Activated CD8-positive, alpha-beta memory T cell treated with anti-CD3 and anti-CD28 coated beads, Interleukin-2, amount 10 ng/mL, durations not matched to agents 7 days and 5 days (primary cell): ENCODE measurements around the gene RBMS2. TPM values are rescaled to one million over a fixed set of nuclear protein-coding genes. Genes with fewer than 3 reads are reported as not detected.

ENCODE experiments used
- ATAC-seq: fragments of 150-1000 bp; cut with Tn5 transposase; one replicate; pipeline ENCODE4 v1.10.0; 2021; ENCODE audit warnings: moderate library complexity
- CTCF ChIA-PET: fragments of 350-600 bp; sonication (Branson Sonifier 250); formaldehyde crosslinking; loops from one replicate; lab custom pipeline; 2021; ENCODE audit warnings: antibody characterized with exemption; lab: Charles Lee
- DNase-seq: peaks from one replicate; pipeline ENCODE4 v3.0.0-alpha.2; 2020
- H3K27ac Mint-ChIP-seq: one replicate; pipeline ENCODE4 v1.8.0; 2021; ENCODE audit warnings: mild to moderate bottlenecking, mixed read lengths
- H3K27me3 Mint-ChIP-seq: one replicate; pipeline ENCODE4 v1.8.0; 2021; ENCODE audit warnings: mixed read lengths
- H3K36me3 Mint-ChIP-seq: one replicate; pipeline ENCODE4 v1.8.0; 2021; ENCODE audit warnings: mild to moderate bottlenecking, mixed read lengths
- H3K4me1 Mint-ChIP-seq: one replicate; pipeline ENCODE4 v1.8.0; 2021; ENCODE audit warnings: mixed read lengths
- H3K4me3 Mint-ChIP-seq: one replicate; pipeline ENCODE4 v1.8.0; 2021; ENCODE audit warnings: mild to moderate bottlenecking, moderate library complexity, mixed read lengths
- H3K9me3 Mint-ChIP-seq: one replicate; pipeline ENCODE4 v1.8.0; 2022; ENCODE audit warnings: low read depth, mixed read lengths
- total RNA-seq, 2 experiments: library from RNA; stranded (reverse); gene quantifications; one replicate each; pipeline ENCODE4 v1.2.3, GENCODE V29; 2021

Gene RBMS2
- total RNA-seq, 2 experiments from 2014 or later = 9.3 to 10.0 TPM

DNA sequence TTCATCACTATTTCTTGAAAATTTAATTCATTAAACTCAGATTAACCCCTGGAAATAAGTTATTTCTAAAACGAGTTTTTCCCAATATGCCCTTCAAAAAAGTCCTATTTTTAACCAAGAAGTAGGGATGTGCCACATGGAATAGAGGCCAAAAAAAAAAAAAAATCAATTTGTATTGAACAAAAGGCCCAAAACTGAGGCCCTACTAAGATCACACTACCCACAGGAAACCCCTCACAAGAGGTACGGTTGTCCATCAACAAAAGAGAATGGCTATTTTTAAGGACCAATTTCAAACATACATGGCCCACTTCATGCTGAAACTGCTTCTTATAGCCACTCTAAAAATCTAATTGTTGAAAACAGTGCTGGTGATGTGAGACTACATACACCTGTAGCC lies 116.0 kb downstream of the RBMS2 start:
- H3K27me3 Mint-ChIP-seq = no peaks in the 10 kb centered on the region
- H3K27ac Mint-ChIP-seq = peak overlapping the region; percentile 87
- CTCF ChIA-PET = interaction anchor here (2.1 to 4.4 kb wide), 2 partner anchors 10 to 35 kb away, joined by 6 to 54 read pairs; partner anchors contain the start of gene ATP5F1B
- H3K36me3 Mint-ChIP-seq = peaks cover 35% of the 10 kb centered on the region
- H3K4me1 Mint-ChIP-seq = peaks cover 55% of the 10 kb centered on the region
- H3K9me3 Mint-ChIP-seq = no peaks in the 10 kb centered on the region
- no peak for DNase-seq
- H3K4me3 Mint-ChIP-seq = no peak overlapping the region
- no peak for ATAC-seq

DNA sequence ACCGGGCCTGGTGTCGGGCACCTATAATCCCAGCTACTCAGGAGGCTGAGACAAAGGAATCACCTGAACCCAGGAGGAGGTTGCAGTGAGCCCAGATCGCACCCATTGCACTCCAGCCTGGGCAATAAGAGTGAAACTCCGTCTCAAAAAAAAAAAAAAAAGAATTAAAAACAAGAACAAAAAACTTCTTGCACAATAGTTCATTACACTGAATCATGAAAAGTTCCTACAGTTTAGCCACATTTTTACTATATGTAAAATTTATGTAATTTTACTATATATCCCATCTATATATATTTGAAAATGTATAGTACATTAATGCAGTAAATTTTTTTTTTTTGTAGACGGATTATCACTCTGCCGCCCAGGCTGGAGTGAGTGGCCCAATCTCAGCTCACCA lies 119.6 kb downstream of the RBMS2 start:
- CTCF ChIA-PET = no interaction called here
- H3K27ac Mint-ChIP-seq = no peak overlapping the region
- peaks cover 58% of the 10 kb centered on the region for H3K4me1 Mint-ChIP-seq
- peaks cover 65% of the 10 kb centered on the region for H3K36me3 Mint-ChIP-seq
- ATAC-seq = no peak
- H3K9me3 Mint-ChIP-seq = no peaks in the 10 kb centered on the region
- DNase-seq = no peak
- no peaks in the 10 kb centered on the region for H3K27me3 Mint-ChIP-seq
- no peak overlapping the region for H3K4me3 Mint-ChIP-seq

DNA sequence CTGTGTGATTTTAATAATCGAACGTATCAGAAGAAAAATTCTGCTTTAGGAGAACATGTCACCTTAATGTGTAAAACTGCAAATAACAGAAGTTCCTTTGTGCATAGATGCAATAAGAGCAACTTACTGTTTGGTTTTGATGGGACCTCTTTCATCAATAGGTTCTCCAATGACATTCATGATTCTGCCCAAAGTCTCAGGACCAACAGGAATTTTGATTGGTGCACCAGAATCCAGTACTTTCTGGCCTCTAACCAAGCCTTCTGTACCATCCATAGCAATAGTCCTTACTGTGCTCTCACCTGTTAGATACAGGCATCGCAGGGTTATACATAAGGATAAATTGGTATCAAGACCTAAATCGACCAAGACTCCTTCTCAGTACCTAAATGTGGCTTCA lies 123.0 kb downstream of the RBMS2 start:
- Mint-ChIP-seq H3K27me3 (no peaks in the 10 kb centered on the region), H3K36me3 (peaks cover 47% of the 10 kb centered on the region), H3K4me3 (peak overlapping the region; percentile 95), H3K9me3 (no peaks in the 10 kb centered on the region), H3K27ac (peak overlapping the region; percentile 98), H3K4me1 (peaks cover 38% of the 10 kb centered on the region)
- DNase-seq (no peak), ATAC-seq (no peak)
- CTCF ChIA-PET = interaction anchor here (2.4 to 5.8 kb wide), 3 partner anchors 9 to 40 kb away, joined by 8 to 54 read pairs (median 18); partner anchors contain the start of gene BAZ2A

DNA sequence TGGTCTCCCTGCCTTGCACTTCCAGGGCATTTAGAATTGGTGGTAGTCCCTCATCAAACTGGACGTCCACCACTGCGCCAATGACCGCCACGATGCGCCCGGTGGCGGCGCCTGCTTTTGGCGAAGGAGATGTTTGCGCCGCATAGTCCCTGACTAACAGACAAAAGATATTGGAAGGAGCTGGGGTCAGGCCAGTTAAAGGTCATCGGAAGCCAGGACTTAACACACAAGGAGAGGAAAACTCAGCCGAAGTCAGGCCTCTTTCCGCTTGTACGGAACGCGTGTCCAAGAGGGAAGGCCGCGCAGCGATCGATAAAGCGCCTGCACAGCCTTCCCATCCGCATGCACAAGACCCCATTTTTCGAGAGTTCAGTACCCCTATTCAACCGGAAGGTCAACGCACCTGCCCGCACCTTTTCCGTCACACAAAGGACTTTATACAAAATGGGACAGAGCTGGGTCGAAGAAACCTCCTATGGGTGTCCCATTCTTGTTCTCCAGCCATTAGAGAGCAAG lies 123.6 kb downstream of the RBMS2 start:
- CTCF ChIA-PET = interaction anchor here (1.0 to 5.8 kb wide), 4 partner anchors 10 to 123 kb away, joined by 3 to 54 read pairs (median 13); partner anchors contain the start of genes BAZ2A and RBMS2
- peaks cover 43% of the 10 kb centered on the region for H3K36me3 Mint-ChIP-seq
- H3K4me3 Mint-ChIP-seq = peak overlapping the region; percentile 95
- DNase-seq (no peak), ATAC-seq (no peak)
- peaks cover 35% of the 10 kb centered on the region for H3K4me1 Mint-ChIP-seq
- no peaks in the 10 kb centered on the region for H3K9me3 Mint-ChIP-seq
- H3K27ac Mint-ChIP-seq = peak overlapping the region; percentile 98
- H3K27me3 Mint-ChIP-seq = no peaks in the 10 kb centered on the region

Other genes starting within 250 kb of the RBMS2 start
- 100 to 1,000 TPM; 174 to 242 TPM for gene CS, start 221.5 kb upstream of the RBMS2 start, total RNA-seq
- gene CNPY2, start 205.8 kb upstream of the RBMS2 start, total RNA-seq = 100 to 1,000 TPM; 110 to 161 TPM
- gene PAN2, start 187.8 kb upstream of the RBMS2 start, total RNA-seq = 10 to 100 TPM; 48.7 to 72.5 TPM
- gene IL23A, start 182.9 kb upstream of the RBMS2 start, total RNA-seq = 10 to 100 TPM in 1 of 2 experiments, 1 to 10 TPM in 1; 2.9 to 12.4 TPM
- gene STAT2, start 161.7 kb upstream of the RBMS2 start, total RNA-seq = 100 to 1,000 TPM; 178 to 308 TPM
- not detected for gene APOF, start 159.0 kb upstream of the RBMS2 start, total RNA-seq
- gene TIMELESS, start 72.4 kb upstream of the RBMS2 start, total RNA-seq = 10 to 100 TPM; 64.1 to 65.8 TPM
- gene MIP, start 67.2 kb upstream of the RBMS2 start, total RNA-seq = not detected
- 1 to 10 TPM; 3.4 to 3.7 TPM for gene SPRYD4, start 53.2 kb upstream of the RBMS2 start, total RNA-seq
- gene GLS2, start 33.7 kb upstream of the RBMS2 start, total RNA-seq = 1 to 10 TPM; 1.1 to 1.4 TPM
- gene BAZ2A, start 108.5 kb downstream of the RBMS2 start, total RNA-seq = 100 to 1,000 TPM; 110 to 113 TPM
- gene ATP5F1B, start 124.2 kb downstream of the RBMS2 start, total RNA-seq = 100 to 1,000 TPM; 583 to 726 TPM
- gene PTGES3, start 166.5 kb downstream of the RBMS2 start, total RNA-seq = 100 to 1,000 TPM; 241 to 268 TPM
- 100 to 1,000 TPM; 723 to 803 TPM for gene NACA, start 203.5 kb downstream of the RBMS2 start, total RNA-seq
- 10 to 100 TPM; 62.9 to 65.3 TPM for gene PRIM1, start 230.5 kb downstream of the RBMS2 start, total RNA-seq
- 1 to 10 TPM; 2.9 to 4.5 TPM for gene HSD17B6, start 241.5 kb downstream of the RBMS2 start, total RNA-seq